ENCODE data around the gene RMRP. TPM values are rescaled to one million over a fixed set of nuclear protein-coding genes. Genes with fewer than 3 reads are reported as not detected.

The RMRP gene
- polyA plus RNA-seq, 1 of the 3 experiments (the other 2 are of a cell fraction): 64.9 TPM

DNA sequence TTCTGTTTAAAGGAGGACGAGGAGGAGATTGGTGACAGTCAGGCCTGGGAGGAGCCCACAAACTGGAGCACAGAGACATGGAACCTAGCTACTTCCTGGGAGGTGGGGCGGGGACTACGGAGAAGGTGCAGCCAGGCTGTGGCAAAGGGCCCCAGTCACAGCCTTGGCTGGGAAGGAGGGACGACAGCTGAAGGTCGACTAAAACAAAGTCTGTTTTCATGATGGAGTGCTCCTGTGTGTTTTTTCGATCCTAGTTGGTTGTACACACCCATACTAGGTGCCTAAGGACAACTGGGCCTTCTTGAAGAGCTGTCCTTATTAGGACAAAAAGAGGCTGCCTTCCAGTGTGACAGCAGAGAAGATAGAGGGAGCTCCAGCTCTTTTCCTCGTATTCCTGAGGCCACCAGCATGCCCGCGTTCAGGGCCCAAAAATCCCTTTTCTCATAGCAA is 3.2 kb upstream of the RMRP start:
- Histone ChIP-seq H3K9me3 (no peaks in the 10 kb centered on the region), H3K4me2 (no peak overlapping the region), H3K9me2 (no peaks in the 10 kb centered on the region), H3K36me3 (replicated peaks in 1 of 2; ENCODE audit: control insufficient read depth in 1 of 2, insufficient read depth in 2 of 2, low read length in 1 of 2) (peaks cover 0 to 11% of the 10 kb centered on the region in 2 experiments), H4K20me1 (ENCODE audit: insufficient read depth) (no peaks in the 10 kb centered on the region), H3K4me3 (ENCODE audit: low read depth in 2 of 2, low read length in 1 of 2) (no peak overlapping the region), H3K27me3 (ENCODE audit: insufficient read depth) (no peaks in the 10 kb centered on the region), H2AFZ (ENCODE audit: low read depth) (no peak overlapping the region), H3K9ac (no peak overlapping the region), H3K27ac (ENCODE audit: low read depth in 2 of 2, low read length in 1 of 2) (peak overlapping the region in 1 of 2 experiments; percentile 22; a peak in 2 of 4 replicates), H3K79me2 (ENCODE audit: insufficient read depth) (peaks cover 36% of the 10 kb centered on the region), H3F3A (replicated peaks; ENCODE audit: insufficient read depth) (peaks cover 36% of the 10 kb centered on the region), H3K4me1 (ENCODE audit: control insufficient read depth in 1 of 2, insufficient read depth in 2 of 2, low read depth in 1 of 2, low read length in 1 of 2) (peaks cover 0 to 25% of the 10 kb centered on the region in 2 experiments; a peak in 1 of 4 replicates)
- DNase-seq: no peak
- POLR2A ChIA-PET: interaction anchor here (1.1 kb wide), 1 partner anchor 71 kb away, joined by 3 read pairs; the partner anchor contains the start of genes CREB3 and TLN1
- TF ChIP-seq, protein P1, sequence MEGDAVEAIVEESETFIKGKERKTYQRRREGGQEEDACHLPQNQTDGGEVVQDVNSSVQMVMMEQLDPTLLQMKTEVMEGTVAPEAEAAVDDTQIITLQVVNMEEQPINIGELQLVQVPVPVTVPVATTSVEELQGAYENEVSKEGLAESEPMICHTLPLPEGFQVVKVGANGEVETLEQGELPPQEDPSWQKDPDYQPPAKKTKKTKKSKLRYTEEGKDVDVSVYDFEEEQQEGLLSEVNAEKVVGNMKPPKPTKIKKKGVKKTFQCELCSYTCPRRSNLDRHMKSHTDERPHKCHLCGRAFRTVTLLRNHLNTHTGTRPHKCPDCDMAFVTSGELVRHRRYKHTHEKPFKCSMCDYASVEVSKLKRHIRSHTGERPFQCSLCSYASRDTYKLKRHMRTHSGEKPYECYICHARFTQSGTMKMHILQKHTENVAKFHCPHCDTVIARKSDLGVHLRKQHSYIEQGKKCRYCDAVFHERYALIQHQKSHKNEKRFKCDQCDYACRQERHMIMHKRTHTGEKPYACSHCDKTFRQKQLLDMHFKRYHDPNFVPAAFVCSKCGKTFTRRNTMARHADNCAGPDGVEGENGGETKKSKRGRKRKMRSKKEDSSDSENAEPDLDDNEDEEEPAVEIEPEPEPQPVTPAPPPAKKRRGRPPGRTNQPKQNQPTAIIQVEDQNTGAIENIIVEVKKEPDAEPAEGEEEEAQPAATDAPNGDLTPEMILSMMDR (IDR thresholded peaks at IDR 0.05): peak; percentile 53
- TF ChIP-seq GATA2 (CRISPR knock-in tag; IDR thresholded peaks at IDR 0.05) (no peak), SMC3 (IDR thresholded peaks at IDR 0.05; ENCODE audit: low read depth, low read length) (peak; percentile 33), RAD21 (IDR thresholded peaks at IDR 0.05; ENCODE audit: low read length) (peak; percentile 53)
- 79% methylated on average over 9 of the region's 9 CpGs for WGBS (ENCODE audit: low lambda C conversion rate)
- CTCF ChIA-PET: interaction anchor here (0.7 to 4.2 kb wide), 9 partner anchors 12 to 361 kb away, joined by 3 to 19 read pairs (median 4); partner anchors contain the start of genes CA9, CREB3 and TLN1

DNA sequence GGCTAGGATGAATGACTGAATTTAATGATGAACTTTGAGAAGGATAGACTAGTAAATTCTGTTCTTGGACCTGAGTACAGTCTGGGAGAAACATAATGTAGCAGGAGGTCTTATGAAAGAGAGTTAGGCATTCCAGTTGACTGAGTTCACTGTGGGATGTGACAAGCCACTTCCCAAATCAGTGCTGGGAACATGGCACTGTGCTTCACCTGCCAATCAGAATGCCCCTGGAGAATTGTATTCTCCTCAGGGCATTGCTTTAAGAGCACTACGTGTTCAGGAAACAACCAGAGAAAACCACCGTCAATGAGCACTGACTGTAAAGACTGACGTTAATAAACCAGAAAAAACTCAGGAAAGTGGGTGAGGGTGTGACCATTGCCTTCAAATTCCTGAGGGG is 1.5 kb upstream of the RMRP start:
- Histone ChIP-seq H4K20me1 (ENCODE audit: insufficient read depth) (no peaks in the 10 kb centered on the region), H2AFZ (ENCODE audit: low read depth) (no peak overlapping the region), H3K79me2 (ENCODE audit: insufficient read depth) (peaks cover 30% of the 10 kb centered on the region), H3F3A (replicated peaks; ENCODE audit: insufficient read depth) (peaks cover 30% of the 10 kb centered on the region), H3K4me1 (ENCODE audit: control insufficient read depth in 1 of 2, insufficient read depth in 2 of 2, low read depth in 1 of 2, low read length in 1 of 2) (peaks cover 0 to 19% of the 10 kb centered on the region in 2 experiments; a peak in 1 of 4 replicates), H3K9ac (peak overlapping the region; percentile 88), H3K36me3 (replicated peaks in 1 of 2; ENCODE audit: control insufficient read depth in 1 of 2, insufficient read depth in 2 of 2, low read length in 1 of 2) (peaks cover 0 to 11% of the 10 kb centered on the region in 2 experiments), H3K9me2 (no peaks in the 10 kb centered on the region), H3K9me3 (no peaks in the 10 kb centered on the region), H3K4me3 (ENCODE audit: low read depth in 2 of 2, low read length in 1 of 2) (peak overlapping the region; percentile 70 to 82; a peak in 3 of 4 replicates), H3K27me3 (ENCODE audit: insufficient read depth) (no peaks in the 10 kb centered on the region), H3K27ac (ENCODE audit: low read depth in 2 of 2, low read length in 1 of 2) (peak overlapping the region; percentile 97 to 98; a peak in 2 of 4 replicates), H3K4me2 (peak overlapping the region; percentile 80)
- ChIA-PET POLR2A (interaction anchor here (1.3 to 3.8 kb wide), 3 partner anchors 12 to 73 kb away, joined by 4 to 20 read pairs (median 11); partner anchors contain the start of genes CREB3 and TLN1), CTCF (interaction anchor here (0.7 to 6.0 kb wide), 24 partner anchors 8 to 131 kb away, joined by 3 to 86 read pairs (median 6); partner anchors contain the start of genes CA9, CREB3, TLN1 and TPM2)
- WGBS (ENCODE audit: low lambda C conversion rate): 87% methylated on average over 3 of the region's 3 CpGs
- TF ChIP-seq, protein P2, sequence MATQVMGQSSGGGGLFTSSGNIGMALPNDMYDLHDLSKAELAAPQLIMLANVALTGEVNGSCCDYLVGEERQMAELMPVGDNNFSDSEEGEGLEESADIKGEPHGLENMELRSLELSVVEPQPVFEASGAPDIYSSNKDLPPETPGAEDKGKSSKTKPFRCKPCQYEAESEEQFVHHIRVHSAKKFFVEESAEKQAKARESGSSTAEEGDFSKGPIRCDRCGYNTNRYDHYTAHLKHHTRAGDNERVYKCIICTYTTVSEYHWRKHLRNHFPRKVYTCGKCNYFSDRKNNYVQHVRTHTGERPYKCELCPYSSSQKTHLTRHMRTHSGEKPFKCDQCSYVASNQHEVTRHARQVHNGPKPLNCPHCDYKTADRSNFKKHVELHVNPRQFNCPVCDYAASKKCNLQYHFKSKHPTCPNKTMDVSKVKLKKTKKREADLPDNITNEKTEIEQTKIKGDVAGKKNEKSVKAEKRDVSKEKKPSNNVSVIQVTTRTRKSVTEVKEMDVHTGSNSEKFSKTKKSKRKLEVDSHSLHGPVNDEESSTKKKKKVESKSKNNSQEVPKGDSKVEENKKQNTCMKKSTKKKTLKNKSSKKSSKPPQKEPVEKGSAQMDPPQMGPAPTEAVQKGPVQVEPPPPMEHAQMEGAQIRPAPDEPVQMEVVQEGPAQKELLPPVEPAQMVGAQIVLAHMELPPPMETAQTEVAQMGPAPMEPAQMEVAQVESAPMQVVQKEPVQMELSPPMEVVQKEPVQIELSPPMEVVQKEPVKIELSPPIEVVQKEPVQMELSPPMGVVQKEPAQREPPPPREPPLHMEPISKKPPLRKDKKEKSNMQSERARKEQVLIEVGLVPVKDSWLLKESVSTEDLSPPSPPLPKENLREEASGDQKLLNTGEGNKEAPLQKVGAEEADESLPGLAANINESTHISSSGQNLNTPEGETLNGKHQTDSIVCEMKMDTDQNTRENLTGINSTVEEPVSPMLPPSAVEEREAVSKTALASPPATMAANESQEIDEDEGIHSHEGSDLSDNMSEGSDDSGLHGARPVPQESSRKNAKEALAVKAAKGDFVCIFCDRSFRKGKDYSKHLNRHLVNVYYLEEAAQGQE (IDR thresholded peaks at IDR 0.05; ENCODE audit: low read depth, low read length): no peak
- no peak for TF ChIP-seq NFIC (IDR thresholded peaks at IDR 0.05; ENCODE audit: borderline replicate concordance)
- TF ChIP-seq JUND (IDR thresholded peaks at IDR 0.05): no peak
- no peak for TF ChIP-seq YY1 (IDR thresholded peaks at IDR 0.05; ENCODE audit: low read depth)
- TF ChIP-seq RCOR1 (IDR thresholded peaks at IDR 0.05; ENCODE audit: low read length): no peak
- no peak for TF ChIP-seq CHD2 (IDR thresholded peaks at IDR 0.05; ENCODE audit: low read length, partially characterized antibody)
- TF ChIP-seq SMC3 (IDR thresholded peaks at IDR 0.05; ENCODE audit: low read depth, low read length): no peak
- TF ChIP-seq, protein P3, sequence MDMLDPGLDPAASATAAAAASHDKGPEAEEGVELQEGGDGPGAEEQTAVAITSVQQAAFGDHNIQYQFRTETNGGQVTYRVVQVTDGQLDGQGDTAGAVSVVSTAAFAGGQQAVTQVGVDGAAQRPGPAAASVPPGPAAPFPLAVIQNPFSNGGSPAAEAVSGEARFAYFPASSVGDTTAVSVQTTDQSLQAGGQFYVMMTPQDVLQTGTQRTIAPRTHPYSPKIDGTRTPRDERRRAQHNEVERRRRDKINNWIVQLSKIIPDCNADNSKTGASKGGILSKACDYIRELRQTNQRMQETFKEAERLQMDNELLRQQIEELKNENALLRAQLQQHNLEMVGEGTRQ (IDR thresholded peaks at IDR 0.05; ENCODE audit: borderline replicate concordance, low read depth, low read length): no peak
- TF ChIP-seq TAF1 (IDR thresholded peaks at IDR 0.05; ENCODE audit: borderline replicate concordance, low read depth, low read length): no peak
- TF ChIP-seq FOSL2 (IDR thresholded peaks at IDR 0.05; ENCODE audit: borderline replicate concordance, low read depth): no peak
- TF ChIP-seq, protein P4, sequence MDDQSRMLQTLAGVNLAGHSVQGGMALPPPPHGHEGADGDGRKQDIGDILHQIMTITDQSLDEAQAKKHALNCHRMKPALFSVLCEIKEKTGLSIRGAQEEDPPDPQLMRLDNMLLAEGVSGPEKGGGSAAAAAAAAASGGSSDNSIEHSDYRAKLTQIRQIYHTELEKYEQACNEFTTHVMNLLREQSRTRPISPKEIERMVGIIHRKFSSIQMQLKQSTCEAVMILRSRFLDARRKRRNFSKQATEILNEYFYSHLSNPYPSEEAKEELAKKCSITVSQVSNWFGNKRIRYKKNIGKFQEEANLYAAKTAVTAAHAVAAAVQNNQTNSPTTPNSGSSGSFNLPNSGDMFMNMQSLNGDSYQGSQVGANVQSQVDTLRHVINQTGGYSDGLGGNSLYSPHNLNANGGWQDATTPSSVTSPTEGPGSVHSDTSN (IDR thresholded peaks at IDR 0.05): no peak
- TF ChIP-seq SIN3A (IDR thresholded peaks at IDR 0.05; ENCODE audit: borderline replicate concordance, low read depth, low read length): no peak
- TF ChIP-seq TCF12 (IDR thresholded peaks at IDR 0.05): no peak
- no peak for TF ChIP-seq POLR2AphosphoS5 (IDR thresholded peaks at IDR 0.05; ENCODE audit: low read depth, low read length)
- no peak for TF ChIP-seq GABPA (IDR thresholded peaks at IDR 0.05; ENCODE audit: low read depth)
- TF ChIP-seq RFX5 (IDR thresholded peaks at IDR 0.05; ENCODE audit: low read length): no peak
- TF ChIP-seq GATA2 (CRISPR knock-in tag; IDR thresholded peaks at IDR 0.05): no peak
- TF ChIP-seq, protein P5, sequence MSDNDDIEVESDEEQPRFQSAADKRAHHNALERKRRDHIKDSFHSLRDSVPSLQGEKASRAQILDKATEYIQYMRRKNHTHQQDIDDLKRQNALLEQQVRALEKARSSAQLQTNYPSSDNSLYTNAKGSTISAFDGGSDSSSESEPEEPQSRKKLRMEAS (IDR thresholded peaks at IDR 0.05; ENCODE audit: low read depth): no peak
- no peak for DNase-seq
